Neural cell (in vitro differentiated cells): ENCODE data around the gene SRSF12.

Experiments
- CTCF ChIP-seq: fragments of 450-650 bp; IDR thresholded peaks from 2 replicates; pipeline ENCODE4 v1.5.1; 2014; ENCODE audit warnings: antibody characterized with exemption, mild to moderate bottlenecking, moderate library complexity; ENCODE audit not compliant: poor library complexity, severe bottlenecking
- EP300 ChIP-seq: fragments of 450-650 bp; conservative IDR thresholded peaks from 2 replicates; pipeline ENCODE4 v1.6.1; 2014; ENCODE audit warnings: antibody characterized with exemption, mild to moderate bottlenecking, moderate library complexity; ENCODE audit not compliant: poor library complexity, severe bottlenecking
- EZH2 ChIP-seq: fragments of 200-600, 300-800 bp; shearing (Covaris generic), sonication (generic); IDR thresholded peaks from 2 replicates; pipeline ENCODE4 v1.6.1; 2014; ENCODE audit warnings: antibody characterized with exemption, low read length, borderline replicate concordance, mild to moderate bottlenecking; ENCODE audit not compliant: insufficient read depth, poor library complexity, severe bottlenecking
- MXI1 ChIP-seq: fragments of 450-650 bp; conservative IDR thresholded peaks from 2 replicates; pipeline ENCODE4 v1.6.1; 2014; ENCODE audit warnings: antibody characterized with exemption, mild to moderate bottlenecking; ENCODE audit not compliant: poor library complexity, severe bottlenecking
- POLR2AphosphoS5 ChIP-seq: IDR thresholded peaks from 2 replicates; pipeline ENCODE4 v1.6.1; 2012
- RAD21 ChIP-seq: fragments of 450-650 bp; conservative IDR thresholded peaks from 2 replicates; pipeline ENCODE4 v1.6.1; 2014; ENCODE audit warnings: antibody characterized with exemption, mild to moderate bottlenecking, moderate library complexity
- REST ChIP-seq: IDR thresholded peaks from 2 replicates; pipeline ENCODE4 v1.6.1; 2012; ENCODE audit warnings: borderline replicate concordance
- SMC3 ChIP-seq: fragments of 450-650 bp; conservative IDR thresholded peaks from 2 replicates; pipeline ENCODE4 v1.6.1; 2014; ENCODE audit warnings: antibody characterized with exemption, mild to moderate bottlenecking, moderate library complexity; ENCODE audit not compliant: poor library complexity
- TAF1 ChIP-seq: IDR thresholded peaks from 2 replicates; pipeline ENCODE4 v1.6.1; 2012; ENCODE audit warnings: low read depth

- TF ChIP-seq SMC3, result peak; percentile 39
- peak; percentile 22 for TF ChIP-seq CTCF
- no peak for TF ChIP-seq EZH2
- peak; percentile 98 for TF ChIP-seq TAF1
- peak; percentile 98 for TF ChIP-seq POLR2AphosphoS5
- TF ChIP-seq REST, result peak; percentile 95
- peak; percentile 32 for TF ChIP-seq RAD21
- TF ChIP-seq EP300, result no peak
- TF ChIP-seq MXI1, result peak; percentile 64
Observed at GRCh38 chr6:89080281-89081128, 37.4 kb downstream of the SRSF12 start, which contains the start of gene PNRC1.
